D721Med (cell line): Measurements from ENCODE around the gene ACAA2.

Experiments used
- DNase-seq: peaks from one replicate; pipeline ENCODE4 v3.0.0; 2011; ENCODE audit warnings: low spot score; ENCODE audit not compliant: insufficient read length
- FAIRE-seq: peaks from 2 replicates; lab custom pipeline; 2011; peaks lifted over from hg19 to GRCh38; lab: Jason Lieb, UNC
- TF ChIP-seq, protein P1 (sequence below): IDR thresholded peaks from 2 replicates; pipeline ENCODE4 v1.5.1; 2012; ENCODE audit warnings: mild to moderate bottlenecking, control low read depth; ENCODE audit not compliant: insufficient read depth; ENCODE audit errors: missing control alignments

The ACAA2 gene

DNA sequence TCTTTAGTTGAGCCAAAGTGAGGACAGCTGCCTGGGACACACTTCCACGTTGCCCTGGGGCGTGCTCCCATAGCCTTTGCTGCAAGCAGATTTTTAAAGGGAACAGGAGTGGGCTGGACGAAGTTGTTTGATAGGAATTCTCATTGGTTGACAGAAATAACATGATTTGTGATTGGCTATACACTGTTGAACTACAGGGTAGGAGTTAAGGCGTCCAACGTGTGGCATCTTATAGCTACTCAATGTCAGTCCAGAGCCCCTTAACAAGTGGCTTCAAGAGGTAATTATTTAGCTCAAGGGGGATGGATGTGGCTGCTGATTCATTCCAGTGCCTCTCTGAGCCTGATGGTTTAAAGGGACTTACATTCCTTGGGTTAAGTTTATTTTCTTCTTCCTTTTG, 65.5 kb downstream of the ACAA2 start:
- no peak for FAIRE-seq
- TF ChIP-seq, protein P1, sequence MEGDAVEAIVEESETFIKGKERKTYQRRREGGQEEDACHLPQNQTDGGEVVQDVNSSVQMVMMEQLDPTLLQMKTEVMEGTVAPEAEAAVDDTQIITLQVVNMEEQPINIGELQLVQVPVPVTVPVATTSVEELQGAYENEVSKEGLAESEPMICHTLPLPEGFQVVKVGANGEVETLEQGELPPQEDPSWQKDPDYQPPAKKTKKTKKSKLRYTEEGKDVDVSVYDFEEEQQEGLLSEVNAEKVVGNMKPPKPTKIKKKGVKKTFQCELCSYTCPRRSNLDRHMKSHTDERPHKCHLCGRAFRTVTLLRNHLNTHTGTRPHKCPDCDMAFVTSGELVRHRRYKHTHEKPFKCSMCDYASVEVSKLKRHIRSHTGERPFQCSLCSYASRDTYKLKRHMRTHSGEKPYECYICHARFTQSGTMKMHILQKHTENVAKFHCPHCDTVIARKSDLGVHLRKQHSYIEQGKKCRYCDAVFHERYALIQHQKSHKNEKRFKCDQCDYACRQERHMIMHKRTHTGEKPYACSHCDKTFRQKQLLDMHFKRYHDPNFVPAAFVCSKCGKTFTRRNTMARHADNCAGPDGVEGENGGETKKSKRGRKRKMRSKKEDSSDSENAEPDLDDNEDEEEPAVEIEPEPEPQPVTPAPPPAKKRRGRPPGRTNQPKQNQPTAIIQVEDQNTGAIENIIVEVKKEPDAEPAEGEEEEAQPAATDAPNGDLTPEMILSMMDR, result no peak

DNA sequence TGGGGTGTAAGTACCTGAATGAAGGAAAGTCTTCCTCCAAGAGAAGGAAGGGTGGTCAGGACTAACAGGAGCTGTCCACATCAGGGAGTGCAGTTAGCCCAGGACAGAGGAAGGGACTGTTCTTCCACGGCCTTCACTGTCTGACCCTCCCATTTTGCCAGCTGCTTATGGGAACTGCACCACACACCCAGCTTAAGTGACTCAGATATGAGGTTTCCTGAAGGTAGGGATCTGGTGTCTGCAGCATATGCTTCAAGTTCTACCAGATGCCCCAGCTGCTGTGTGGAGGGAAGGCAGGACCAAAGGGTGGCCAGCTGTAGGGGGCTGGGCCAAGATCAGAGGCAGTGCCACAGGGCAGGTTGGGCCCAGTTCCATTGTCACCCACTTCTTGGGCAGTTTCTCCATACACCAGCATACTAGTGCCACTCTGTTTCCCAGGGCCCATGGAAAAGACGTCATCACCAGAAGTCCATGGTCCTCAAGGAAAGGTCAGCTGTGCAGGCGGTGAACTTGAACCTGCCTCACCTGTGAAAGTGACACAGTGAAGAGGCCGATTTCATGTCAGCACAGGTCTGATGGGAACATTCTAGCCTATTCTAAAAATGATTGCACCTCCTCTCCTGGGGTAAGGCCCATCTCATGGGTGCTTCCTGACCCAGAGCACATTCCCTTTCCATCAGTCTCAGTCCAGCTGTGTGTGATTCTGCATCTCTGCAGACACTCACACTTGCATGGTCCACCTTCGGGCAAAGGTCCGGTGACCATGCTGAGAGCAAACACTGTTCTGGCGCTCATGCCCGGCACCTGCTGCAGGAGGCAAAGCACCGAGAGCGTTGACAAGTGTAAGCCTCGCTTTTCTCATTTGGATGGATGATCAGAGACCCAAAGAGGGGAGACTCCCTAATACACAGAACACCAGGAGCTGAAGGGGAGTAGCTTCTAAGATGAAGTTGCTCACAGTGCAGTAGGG, 68.0 kb downstream of the ACAA2 start:
- no peak for FAIRE-seq

More for the DNA sequence above, 65.5 kb downstream of the ACAA2 start:
- DNase-seq, result no peak

DNA sequence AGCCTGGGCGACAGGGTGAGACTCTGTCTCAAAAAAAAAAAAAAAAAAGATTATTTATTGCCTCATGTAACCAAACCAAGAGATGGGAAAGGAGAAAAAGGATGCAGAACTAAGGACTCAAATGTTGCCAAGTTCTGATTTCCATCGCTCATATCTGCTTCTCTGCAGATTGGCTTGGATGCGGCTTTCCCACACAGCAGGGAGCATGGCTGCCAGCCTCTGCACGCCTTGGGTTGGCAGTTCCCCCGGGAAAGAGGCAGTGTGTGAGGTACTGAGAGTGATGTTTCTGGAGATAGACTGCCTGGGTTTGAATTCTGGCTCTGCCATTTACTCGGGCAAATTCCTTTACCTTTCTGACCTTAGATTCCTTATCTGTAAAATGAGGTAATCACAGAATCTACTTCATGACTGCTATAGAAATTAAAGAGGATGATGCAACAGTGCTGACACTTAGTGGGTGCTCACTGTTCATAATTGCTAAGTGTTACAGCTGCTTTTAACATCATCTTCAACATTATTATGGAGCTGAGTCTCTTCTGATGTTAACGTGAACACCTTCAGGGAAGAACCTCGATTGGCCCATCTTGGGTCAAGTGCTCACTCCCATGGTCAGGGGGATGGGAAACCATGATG, 68.8 kb downstream of the ACAA2 start:
- TF ChIP-seq, protein P1, result no peak
- FAIRE-seq (no peak), DNase-seq (no peak)

More for the DNA sequence above, 68.0 kb downstream of the ACAA2 start:
- TF ChIP-seq, protein P1, result no peak
- no peak for DNase-seq

DNA sequence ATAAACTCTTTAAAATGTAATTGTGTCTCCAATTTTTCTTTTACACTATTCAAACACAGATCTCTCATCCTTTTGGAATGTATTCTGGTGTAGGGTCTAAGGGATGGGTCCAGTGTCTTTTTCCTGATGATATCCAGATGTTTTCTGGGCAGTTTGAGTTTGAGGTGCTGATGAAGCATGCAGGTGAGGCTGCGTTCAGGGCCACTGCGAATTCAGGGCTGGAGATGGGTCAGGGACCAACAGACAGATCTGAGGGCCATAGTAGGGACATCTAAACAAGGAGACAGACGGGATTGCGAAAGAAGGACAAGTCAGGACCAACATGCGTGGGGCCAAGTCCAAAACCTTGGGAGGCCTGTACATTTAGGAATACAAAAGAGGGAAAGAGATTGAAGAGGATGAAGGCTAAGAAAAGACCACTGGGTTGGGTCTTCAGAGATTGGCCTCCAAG, 70.2 kb downstream of the ACAA2 start:
- DNase-seq (no peak), FAIRE-seq (no peak)
- TF ChIP-seq, protein P1, result no peak

DNA sequence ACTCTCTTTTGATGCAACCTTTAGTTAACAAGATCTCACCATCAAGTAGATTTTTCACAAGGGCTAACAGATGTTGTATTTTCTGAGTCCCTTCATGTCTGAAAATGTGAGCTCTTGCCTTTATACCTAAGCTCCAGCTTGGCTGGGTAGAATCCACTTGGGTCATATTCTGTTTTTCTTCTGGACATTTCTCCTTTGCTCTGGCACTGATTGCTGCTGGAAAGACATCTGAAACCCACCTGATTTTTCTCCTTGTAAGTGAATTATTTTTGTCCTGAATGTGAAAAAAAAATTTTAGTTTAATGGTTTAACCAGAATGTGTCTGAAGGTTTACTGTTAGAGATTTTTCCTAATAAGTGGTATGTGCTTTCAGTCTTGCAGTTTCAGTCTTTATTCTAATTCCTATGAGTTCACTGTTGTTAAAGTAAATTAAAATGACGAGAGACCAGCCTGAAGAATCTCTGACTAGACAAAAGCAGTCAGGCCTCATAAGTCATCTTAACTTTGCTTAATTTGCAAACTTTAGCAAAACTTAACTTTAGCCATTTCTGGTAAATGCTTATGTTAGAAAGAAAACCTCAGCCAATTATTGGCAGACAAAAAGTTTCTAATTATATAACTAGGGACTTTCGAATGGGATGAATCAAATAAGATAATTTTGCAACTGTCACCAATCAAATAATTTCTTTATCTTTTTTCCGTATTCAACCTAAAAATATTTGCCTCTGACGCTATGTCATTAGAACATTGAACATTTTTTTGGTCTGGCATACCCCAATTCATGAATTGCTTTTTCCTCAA, 70.8 kb downstream of the ACAA2 start:
- TF ChIP-seq, protein P1, result no peak
- no peak for FAIRE-seq
- DNase-seq, result no peak

DNA sequence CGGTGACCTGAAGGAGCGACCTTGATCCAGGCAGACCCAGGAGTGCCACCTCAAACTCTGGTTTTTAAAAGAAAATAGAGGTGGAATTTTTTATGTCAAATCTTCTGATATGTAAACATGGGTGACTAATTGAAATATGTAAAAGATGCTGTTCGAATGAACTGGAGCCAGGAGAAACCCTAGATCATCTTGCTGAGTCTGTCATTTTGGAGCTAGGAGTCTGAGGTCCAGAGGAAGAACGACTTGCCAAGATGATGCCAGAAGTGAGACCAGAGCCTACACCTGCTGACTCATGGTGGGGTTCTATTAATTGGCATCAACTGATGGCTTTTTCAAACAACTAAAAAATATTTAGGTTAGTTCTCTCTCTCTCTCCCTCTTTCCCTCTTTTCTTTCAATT, 74.1 kb downstream of the ACAA2 start:
- TF ChIP-seq, protein P1, result no peak
- DNase-seq (no peak), FAIRE-seq (no peak)
